ENCODE measurements around the gene TCHP.

The TCHP gene

GRCh38 chr12:109919456-109919855, 19.4 kb downstream of the TCHP start:
- H3K9me3 ChIP-seq (ENCODE audit: insufficient read depth, low read length): no peaks in the 10 kb centered on the region
- TF ChIP-seq CTCF (IDR thresholded peaks at IDR 0.05; ENCODE audit: low read depth, low read length) (no peak), EZH2phosphoT487 (IDR thresholded peaks at IDR 0.05; ENCODE audit: low read depth) (no peak)
- no peaks in the 10 kb centered on the region for H3K79me2 ChIP-seq (ENCODE audit: low read length)
- H3K4me2 ChIP-seq (ENCODE audit: low read length): no peak overlapping the region
- peaks cover 5% of the 10 kb centered on the region; the same call in 1 of the 2 replicates for H3K4me1 ChIP-seq (ENCODE audit: low read length)
- no peaks in the 10 kb centered on the region for H4K20me1 ChIP-seq (ENCODE audit: insufficient read depth, low read length)
- no peaks in the 10 kb centered on the region for H3K27me3 ChIP-seq (ENCODE audit: low read depth, low read length)
- no peak overlapping the region for H3K27ac ChIP-seq (ENCODE audit: low read length)
- H3K9ac ChIP-seq (ENCODE audit: low read length): no peak overlapping the region
- no peak overlapping the region for H3K4me3 ChIP-seq (ENCODE audit: low read length)
- H2AFZ ChIP-seq (ENCODE audit: low read depth, low read length): no peak overlapping the region
- H3K36me3 ChIP-seq (replicated peaks; ENCODE audit: low read depth, low read length): peaks cover 48% of the 10 kb centered on the region

GRCh38 chr12:109920261-109920780, 20.2 kb downstream of the TCHP start:
- H3K9ac ChIP-seq (ENCODE audit: low read length): no peak overlapping the region
- no peak overlapping the region for H3K4me2 ChIP-seq (ENCODE audit: low read length)
- H2AFZ ChIP-seq (ENCODE audit: low read depth, low read length): no peak overlapping the region
- peaks cover 43% of the 10 kb centered on the region for H3K36me3 ChIP-seq (replicated peaks; ENCODE audit: low read depth, low read length)
- H3K27me3 ChIP-seq (ENCODE audit: low read depth, low read length): no peaks in the 10 kb centered on the region
- peaks cover 5% of the 10 kb centered on the region; the same call in 1 of the 2 replicates for H3K4me1 ChIP-seq (ENCODE audit: low read length)
- H3K4me3 ChIP-seq (ENCODE audit: low read length): no peak overlapping the region
- no peak overlapping the region for H3K27ac ChIP-seq (ENCODE audit: low read length)
- no peaks in the 10 kb centered on the region for H3K79me2 ChIP-seq (ENCODE audit: low read length)
- H3K9me3 ChIP-seq (ENCODE audit: insufficient read depth, low read length): no peaks in the 10 kb centered on the region
- H4K20me1 ChIP-seq (ENCODE audit: insufficient read depth, low read length): no peaks in the 10 kb centered on the region
- no peak for TF ChIP-seq EZH2phosphoT487 (IDR thresholded peaks at IDR 0.05; ENCODE audit: low read depth)
- TF ChIP-seq CTCF (IDR thresholded peaks at IDR 0.05; ENCODE audit: low read depth, low read length): no peak

DNA sequence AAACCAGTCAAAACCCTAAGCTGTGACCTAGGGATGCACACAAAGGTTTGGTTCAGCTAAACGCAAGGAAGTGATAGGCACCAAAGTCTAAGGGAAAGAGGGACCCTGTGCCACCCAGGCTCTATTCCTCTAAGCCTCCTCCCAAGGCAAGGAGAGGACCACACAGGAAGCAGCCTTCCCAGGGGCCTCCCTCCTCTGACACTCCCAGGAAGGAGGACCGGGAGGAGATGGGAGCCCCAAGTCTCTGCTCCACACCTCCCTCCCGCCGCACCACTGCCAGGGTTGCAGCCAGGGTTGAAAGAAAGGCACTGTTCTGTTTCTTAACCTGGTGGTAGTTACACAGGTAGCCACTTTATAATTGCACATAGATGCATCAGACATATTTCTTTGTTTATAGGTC, 21.9 kb downstream of the TCHP start:
- H3K4me1 ChIP-seq (ENCODE audit: low read length): peaks cover 5% of the 10 kb centered on the region; the same call in 1 of the 2 replicates
- no peak overlapping the region for H2AFZ ChIP-seq (ENCODE audit: low read depth, low read length)
- no peaks in the 10 kb centered on the region for H4K20me1 ChIP-seq (ENCODE audit: insufficient read depth, low read length)
- peaks cover 31% of the 10 kb centered on the region for H3K36me3 ChIP-seq (replicated peaks; ENCODE audit: low read depth, low read length)
- TF ChIP-seq CTCF (IDR thresholded peaks at IDR 0.05; ENCODE audit: low read depth, low read length): no peak
- TF ChIP-seq EZH2phosphoT487 (IDR thresholded peaks at IDR 0.05; ENCODE audit: low read depth): no peak
- no peak overlapping the region for H3K4me2 ChIP-seq (ENCODE audit: low read length)
- H3K9ac ChIP-seq (ENCODE audit: low read length): no peak overlapping the region
- no peaks in the 10 kb centered on the region for H3K79me2 ChIP-seq (ENCODE audit: low read length)
- no peaks in the 10 kb centered on the region for H3K27me3 ChIP-seq (ENCODE audit: low read depth, low read length)
- no peaks in the 10 kb centered on the region for H3K9me3 ChIP-seq (ENCODE audit: insufficient read depth, low read length)
- H3K27ac ChIP-seq (ENCODE audit: low read length): no peak overlapping the region
- no peak overlapping the region for H3K4me3 ChIP-seq (ENCODE audit: low read length)

- peaks cover 22% of the 10 kb centered on the region for H3K36me3 ChIP-seq (replicated peaks; ENCODE audit: low read depth, low read length)
Observed at GRCh38 chr12:109923038-109923437, 23.0 kb downstream of the TCHP start.

More at GRCh38 chr12:109923038-109923437, 23.0 kb downstream of the TCHP start:
- TF ChIP-seq CTCF (IDR thresholded peaks at IDR 0.05; ENCODE audit: low read depth, low read length) (no peak), EZH2phosphoT487 (IDR thresholded peaks at IDR 0.05; ENCODE audit: low read depth) (no peak)
- Histone ChIP-seq H3K4me1 (ENCODE audit: low read length) (peaks cover 5% of the 10 kb centered on the region; the same call in 1 of the 2 replicates), H3K9ac (ENCODE audit: low read length) (no peak overlapping the region), H3K9me3 (ENCODE audit: insufficient read depth, low read length) (no peaks in the 10 kb centered on the region), H3K4me2 (ENCODE audit: low read length) (no peak overlapping the region), H4K20me1 (ENCODE audit: insufficient read depth, low read length) (no peaks in the 10 kb centered on the region), H2AFZ (ENCODE audit: low read depth, low read length) (no peak overlapping the region), H3K27ac (ENCODE audit: low read length) (no peak overlapping the region), H3K4me3 (ENCODE audit: low read length) (no peak overlapping the region), H3K79me2 (ENCODE audit: low read length) (no peaks in the 10 kb centered on the region), H3K27me3 (ENCODE audit: low read depth, low read length) (no peaks in the 10 kb centered on the region)
